Measurements from ENCODE around the gene PEMT.

PEMT gene

GRCh38 chr17:17484451-17484899, 107.0 kb downstream of the PEMT start:
- no peak for DNase-seq (ENCODE audit: low spot score)
- TF ChIP-seq CTCF (IDR thresholded peaks at IDR 0.05; ENCODE audit: extremely low read depth, insufficient read depth, missing control alignments), result no peak
- in situ Hi-C loops (cut with MboI; ENCODE audit: low pct_unique_long_range_greater_than_20kb, low sequenced_read_pairs, unreplicated experiment), result no loop called here

GRCh38 chr17:17481860-17482259, 109.6 kb downstream of the PEMT start:
- DNase-seq (ENCODE audit: low spot score), result no peak
- TF ChIP-seq CTCF (IDR thresholded peaks at IDR 0.05; ENCODE audit: extremely low read depth, insufficient read depth, missing control alignments), result no peak
- in situ Hi-C loops (cut with MboI; ENCODE audit: low pct_unique_long_range_greater_than_20kb, low sequenced_read_pairs, unreplicated experiment), result no loop called here

GRCh38 chr17:17480593-17481148, 110.8 kb downstream of the PEMT start:
- in situ Hi-C loops (cut with MboI; ENCODE audit: low pct_unique_long_range_greater_than_20kb, low sequenced_read_pairs, unreplicated experiment), result no loop called here
- DNase-seq (ENCODE audit: low spot score), result no peak
- TF ChIP-seq CTCF (IDR thresholded peaks at IDR 0.05; ENCODE audit: extremely low read depth, insufficient read depth, missing control alignments), result no peak

GRCh38 chr17:17479209-17479608, 112.3 kb downstream of the PEMT start:
- DNase-seq (ENCODE audit: low spot score), result no peak
- in situ Hi-C loops (cut with MboI; ENCODE audit: low pct_unique_long_range_greater_than_20kb, low sequenced_read_pairs, unreplicated experiment), result no loop called here
- TF ChIP-seq CTCF (IDR thresholded peaks at IDR 0.05; ENCODE audit: extremely low read depth, insufficient read depth, missing control alignments), result no peak

GRCh38 chr17:17476865-17477467, 114.5 kb downstream of the PEMT start, which contains the start of gene MED9:
Gene MED9, plus strand, starts transcription at chr17:17477000. Its CDS starts 42 bp downstream, at chr17:17477042.
- TF ChIP-seq CTCF (IDR thresholded peaks at IDR 0.05; ENCODE audit: extremely low read depth, insufficient read depth, missing control alignments), result no peak
- in situ Hi-C loops (cut with MboI; ENCODE audit: low pct_unique_long_range_greater_than_20kb, low sequenced_read_pairs, unreplicated experiment), result no loop called here
- peak; percentile 98 for DNase-seq (ENCODE audit: low spot score)

GRCh38 chr17:17474341-17474740, 117.2 kb downstream of the PEMT start:
- no peak for TF ChIP-seq CTCF (IDR thresholded peaks at IDR 0.05; ENCODE audit: extremely low read depth, insufficient read depth, missing control alignments)
- in situ Hi-C loops (cut with MboI; ENCODE audit: low pct_unique_long_range_greater_than_20kb, low sequenced_read_pairs, unreplicated experiment), result no loop called here
- no peak for DNase-seq (ENCODE audit: low spot score)
